GM12875 (cell line): ENCODE measurements around the gene PPFIBP2.

Experiments
- H3K4me3 ChIP-seq: one replicate; pipeline ENCODE4 v1.5.1; 2011; ENCODE audit warnings: low read depth, low read length, control low read depth
- TF ChIP-seq, protein P1 (sequence below): IDR thresholded peaks from 2 replicates; pipeline ENCODE4 v1.5.1; 2011; ENCODE audit warnings: low read depth, mild to moderate bottlenecking, control low read depth, inconsistent platforms, low read length, moderate library complexity, borderline replicate concordance; ENCODE audit not compliant: insufficient read depth

The PPFIBP2 gene

GRCh38 chr11:7559398-7560283, 45.8 kb downstream of the PPFIBP2 start:
- H3K4me3 ChIP-seq = no peak overlapping the region
- TF ChIP-seq, protein P1, sequence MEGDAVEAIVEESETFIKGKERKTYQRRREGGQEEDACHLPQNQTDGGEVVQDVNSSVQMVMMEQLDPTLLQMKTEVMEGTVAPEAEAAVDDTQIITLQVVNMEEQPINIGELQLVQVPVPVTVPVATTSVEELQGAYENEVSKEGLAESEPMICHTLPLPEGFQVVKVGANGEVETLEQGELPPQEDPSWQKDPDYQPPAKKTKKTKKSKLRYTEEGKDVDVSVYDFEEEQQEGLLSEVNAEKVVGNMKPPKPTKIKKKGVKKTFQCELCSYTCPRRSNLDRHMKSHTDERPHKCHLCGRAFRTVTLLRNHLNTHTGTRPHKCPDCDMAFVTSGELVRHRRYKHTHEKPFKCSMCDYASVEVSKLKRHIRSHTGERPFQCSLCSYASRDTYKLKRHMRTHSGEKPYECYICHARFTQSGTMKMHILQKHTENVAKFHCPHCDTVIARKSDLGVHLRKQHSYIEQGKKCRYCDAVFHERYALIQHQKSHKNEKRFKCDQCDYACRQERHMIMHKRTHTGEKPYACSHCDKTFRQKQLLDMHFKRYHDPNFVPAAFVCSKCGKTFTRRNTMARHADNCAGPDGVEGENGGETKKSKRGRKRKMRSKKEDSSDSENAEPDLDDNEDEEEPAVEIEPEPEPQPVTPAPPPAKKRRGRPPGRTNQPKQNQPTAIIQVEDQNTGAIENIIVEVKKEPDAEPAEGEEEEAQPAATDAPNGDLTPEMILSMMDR = no peak

- H3K4me3 ChIP-seq = no peak overlapping the region
- TF ChIP-seq, protein P1 = no peak
These were observed 47.8 kb downstream of the PPFIBP2 start for GRCh38 chr11:7561562-7561961.

DNA sequence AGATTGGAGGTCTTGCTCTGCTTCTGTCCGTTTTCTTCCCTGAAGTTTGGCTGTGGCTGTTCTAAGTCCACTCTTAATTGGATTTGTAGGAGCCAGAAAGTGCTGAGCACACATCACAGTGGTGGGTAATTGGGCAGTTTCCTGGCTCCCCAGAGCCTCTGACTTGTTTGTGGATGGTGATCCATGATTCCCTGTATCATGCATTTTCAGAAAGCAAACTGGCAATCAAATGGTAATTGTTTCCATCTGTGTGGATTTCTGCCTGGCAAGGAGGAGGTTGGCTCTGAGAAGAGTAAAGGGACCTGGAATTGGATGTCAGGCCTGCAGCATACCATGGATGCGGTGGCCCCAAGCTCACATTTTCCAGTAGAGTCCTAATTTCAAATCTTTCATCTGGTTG, 49.5 kb downstream of the PPFIBP2 start:
- H3K4me3 ChIP-seq = no peak overlapping the region
- TF ChIP-seq, protein P1 = no peak

DNA sequence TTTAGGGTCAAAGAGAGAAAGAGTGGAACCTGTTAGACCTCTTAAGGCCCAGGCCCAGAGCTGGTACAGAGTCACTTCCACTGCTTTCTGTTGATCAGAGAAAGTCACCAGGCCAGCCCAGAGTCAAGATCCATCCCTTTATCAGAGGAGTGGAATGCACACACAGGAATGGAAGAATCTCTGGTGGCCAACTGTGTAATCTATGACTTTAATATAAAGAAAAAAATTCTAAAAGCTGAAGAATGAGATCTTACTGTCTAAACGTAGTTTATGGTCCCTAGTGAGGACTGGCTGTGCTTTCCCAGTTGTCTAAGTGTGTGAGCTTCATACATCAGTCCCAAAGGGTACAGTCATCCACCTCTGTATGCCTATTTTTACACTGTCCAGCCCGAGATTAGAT, 51.0 kb downstream of the PPFIBP2 start:
- TF ChIP-seq, protein P1 = no peak
- no peak overlapping the region for H3K4me3 ChIP-seq

DNA sequence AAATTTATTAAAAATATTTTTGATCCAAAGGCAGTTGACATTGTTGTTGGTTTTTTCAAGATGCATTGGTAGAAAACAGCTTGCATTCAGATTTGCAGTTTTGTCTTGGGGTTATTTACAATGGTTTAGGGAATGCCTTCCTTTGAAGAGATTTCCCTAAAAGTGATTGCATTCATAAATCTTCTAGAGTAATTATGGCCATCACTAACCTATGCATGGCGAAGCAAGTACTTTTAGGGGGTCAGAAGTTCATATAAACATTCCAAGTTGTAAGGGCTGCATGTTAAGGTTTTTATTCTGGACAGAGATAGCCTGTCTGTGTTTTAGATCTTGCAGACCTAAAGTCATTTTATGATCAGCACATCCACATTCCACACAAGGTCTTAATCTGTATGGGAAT, 53.5 kb downstream of the PPFIBP2 start:
- TF ChIP-seq, protein P1 = no peak
- H3K4me3 ChIP-seq = no peak overlapping the region

DNA sequence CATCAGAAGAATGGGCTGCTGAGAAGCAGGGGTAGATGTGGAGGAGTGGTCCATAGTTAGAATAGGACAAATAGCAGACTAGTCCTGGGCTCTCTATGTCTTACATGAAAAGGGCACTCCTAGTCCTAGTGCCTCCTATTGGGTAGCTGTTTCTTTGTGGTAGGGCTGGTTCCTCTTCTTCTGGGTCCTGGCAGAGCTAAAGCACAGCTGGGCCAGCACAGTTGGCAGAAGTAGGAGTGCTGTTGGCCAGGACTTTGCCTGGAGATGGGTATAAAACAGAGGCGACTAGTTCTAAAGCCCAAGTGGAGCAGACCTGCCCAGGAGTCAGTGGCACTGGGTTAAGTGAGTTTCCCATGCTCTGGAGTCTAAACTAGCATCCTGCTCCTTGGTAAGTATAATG, 55.2 kb downstream of the PPFIBP2 start:
- no peak overlapping the region for H3K4me3 ChIP-seq
- TF ChIP-seq, protein P1 = no peak

GRCh38 chr11:7570241-7570640, 56.4 kb downstream of the PPFIBP2 start:
- no peak overlapping the region for H3K4me3 ChIP-seq
- TF ChIP-seq, protein P1 = no peak
